Measurements from ENCODE around the gene UHRF2. TPM values are rescaled to one million over a fixed set of nuclear protein-coding genes. Genes with fewer than 3 reads are reported as not detected.
"Not testable (repeated sequence)": the region's sequence is repeated elsewhere in the genome, so short reads cannot be mapped to it uniquely, and the experiment has no call there.

The UHRF2 gene, protein sequence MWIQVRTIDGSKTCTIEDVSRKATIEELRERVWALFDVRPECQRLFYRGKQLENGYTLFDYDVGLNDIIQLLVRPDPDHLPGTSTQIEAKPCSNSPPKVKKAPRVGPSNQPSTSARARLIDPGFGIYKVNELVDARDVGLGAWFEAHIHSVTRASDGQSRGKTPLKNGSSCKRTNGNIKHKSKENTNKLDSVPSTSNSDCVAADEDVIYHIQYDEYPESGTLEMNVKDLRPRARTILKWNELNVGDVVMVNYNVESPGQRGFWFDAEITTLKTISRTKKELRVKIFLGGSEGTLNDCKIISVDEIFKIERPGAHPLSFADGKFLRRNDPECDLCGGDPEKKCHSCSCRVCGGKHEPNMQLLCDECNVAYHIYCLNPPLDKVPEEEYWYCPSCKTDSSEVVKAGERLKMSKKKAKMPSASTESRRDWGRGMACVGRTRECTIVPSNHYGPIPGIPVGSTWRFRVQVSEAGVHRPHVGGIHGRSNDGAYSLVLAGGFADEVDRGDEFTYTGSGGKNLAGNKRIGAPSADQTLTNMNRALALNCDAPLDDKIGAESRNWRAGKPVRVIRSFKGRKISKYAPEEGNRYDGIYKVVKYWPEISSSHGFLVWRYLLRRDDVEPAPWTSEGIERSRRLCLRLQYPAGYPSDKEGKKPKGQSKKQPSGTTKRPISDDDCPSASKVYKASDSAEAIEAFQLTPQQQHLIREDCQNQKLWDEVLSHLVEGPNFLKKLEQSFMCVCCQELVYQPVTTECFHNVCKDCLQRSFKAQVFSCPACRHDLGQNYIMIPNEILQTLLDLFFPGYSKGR
- 73.0 and 77.3 TPM in 2 replicates for total RNA-seq

DNA sequence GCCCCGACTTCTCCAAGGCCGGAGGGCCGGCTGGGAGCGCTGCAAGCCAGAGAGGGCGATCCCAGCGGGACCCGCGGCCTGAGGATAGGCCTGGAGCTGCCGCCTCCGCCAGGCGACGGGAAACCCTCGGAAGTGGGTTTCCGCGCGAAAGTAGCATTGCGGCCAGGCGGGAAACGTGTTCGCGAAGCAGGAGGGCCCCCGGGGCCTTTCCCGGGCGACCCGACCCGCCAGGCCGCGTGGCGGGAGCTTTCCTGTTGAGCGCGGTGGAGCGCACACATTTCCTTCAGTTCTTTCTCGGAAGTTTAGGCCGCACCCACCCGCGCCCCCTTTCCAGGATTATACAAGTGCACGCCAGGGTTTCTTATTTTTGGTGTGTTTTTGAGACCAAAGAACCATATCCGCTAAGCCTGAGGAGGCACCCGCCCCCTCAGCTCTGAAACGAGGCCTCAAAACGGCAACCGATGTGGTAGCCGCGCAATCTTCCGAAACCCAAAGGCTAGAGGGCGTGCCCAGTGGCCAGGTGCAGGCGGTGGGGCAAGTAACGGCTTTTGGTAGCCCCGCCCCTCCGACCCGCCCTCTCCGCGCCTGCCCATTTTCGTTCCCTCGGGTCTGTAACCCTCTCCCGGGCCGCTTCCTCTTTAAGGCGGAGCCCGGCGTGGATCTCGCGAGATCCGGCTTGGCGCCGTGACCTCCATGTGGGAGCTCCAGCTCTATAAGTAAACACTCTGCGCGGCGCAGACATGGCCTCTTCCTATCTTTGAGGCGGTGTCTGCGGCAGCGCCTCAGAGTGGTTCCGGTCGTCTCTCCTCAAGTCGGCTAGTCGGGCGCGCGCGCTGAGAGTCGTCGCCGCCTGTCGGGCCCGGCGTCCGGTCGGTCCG, at the start of gene UHRF2:
TSS of gene UHRF2 (plus strand) at position 713 of the 878 bp plus-strand sequence. CDS start 292 bp downstream, outside the sequence.
- intact Hi-C loops (cut with micrococcal nuclease): loop anchor here (1.0 to 10.0 kb wide), 13 partner anchors 17 to 1564 kb away; partner anchors contain the start of genes JAK2, KDM4C and RIC1
- Mint-ChIP-seq H3K4me3 (peak within 1 kb of the TSS; percentile 89), H3K27me3 (ENCODE audit: insufficient read depth) (no peaks in the 10 kb centered on the region), H3K27ac (peak within 1 kb of the TSS; percentile 92), H3K9me3 (no peaks in the 10 kb centered on the region), H3K36me3 (ENCODE audit: low read depth) (peaks cover 15% of the 10 kb centered on the region), H3K4me1 (ENCODE audit: low read depth) (peaks cover 27% of the 10 kb centered on the region)
- peak; percentile 97 for DNase-seq (ENCODE audit: low spot score)

DNA sequence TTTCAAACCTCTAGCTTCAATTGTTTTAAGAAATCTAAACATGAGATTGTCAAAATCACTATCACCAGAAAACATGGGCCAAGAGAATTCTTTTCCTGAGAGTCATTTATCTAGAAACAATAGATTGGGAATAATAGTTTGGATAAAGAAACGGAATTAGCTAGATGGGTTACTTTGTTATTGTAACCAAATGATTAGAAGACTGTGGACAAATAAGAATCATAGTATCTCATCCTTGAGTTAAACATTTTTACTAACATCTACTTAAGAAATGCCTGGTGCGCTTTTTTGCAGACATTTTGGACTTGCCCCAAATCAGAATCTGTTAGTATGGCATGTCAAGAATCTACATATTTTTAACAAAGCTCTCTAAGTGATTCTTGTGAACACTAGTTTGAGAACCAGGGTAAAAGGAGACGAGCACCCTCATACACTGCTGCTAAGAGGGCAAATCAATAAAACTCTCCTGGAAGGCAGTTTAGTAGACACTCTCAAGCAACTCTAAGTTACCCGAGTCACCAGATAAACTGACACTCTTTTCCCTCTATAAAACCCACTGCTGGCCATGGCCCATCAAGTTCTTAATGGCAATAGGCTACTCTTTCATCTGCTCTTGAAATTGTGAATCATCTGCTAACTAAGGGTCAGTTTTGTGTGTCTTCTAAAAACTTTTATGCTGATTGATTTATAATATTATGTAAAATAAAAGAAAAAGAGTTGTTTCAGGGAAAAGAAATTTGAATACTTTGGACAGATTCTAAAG, 45.7 kb upstream of the UHRF2 start:
- H3K36me3 Mint-ChIP-seq (ENCODE audit: low read depth): no peaks in the 10 kb centered on the region
- peaks cover 2% of the 10 kb centered on the region for H3K27me3 Mint-ChIP-seq (ENCODE audit: insufficient read depth)
- H3K27ac Mint-ChIP-seq: no peak overlapping the region

DNA sequence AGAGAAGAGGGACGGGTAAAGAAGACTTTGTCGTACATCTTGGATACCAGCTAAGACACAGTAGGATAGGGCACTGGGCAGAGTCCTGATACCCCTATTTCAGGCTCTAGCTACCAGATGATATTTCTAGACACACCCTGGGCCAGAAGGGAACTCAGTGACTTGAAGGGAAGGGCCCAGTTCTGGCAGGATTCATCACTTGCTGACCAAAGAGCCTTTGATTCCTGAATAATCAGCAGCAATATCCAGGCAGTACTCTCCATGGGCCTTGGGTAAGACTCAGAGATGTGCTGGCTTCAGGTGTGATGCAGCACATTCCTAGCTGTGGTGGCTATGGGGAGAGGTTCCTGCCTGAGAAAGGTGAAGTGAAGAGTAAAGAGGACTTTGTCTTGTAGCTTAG, 44.2 kb upstream of the UHRF2 start:
- H3K27me3 Mint-ChIP-seq (ENCODE audit: insufficient read depth): no peaks in the 10 kb centered on the region
- intact Hi-C loops (cut with micrococcal nuclease): no loop called here
- H3K27ac Mint-ChIP-seq: no peak overlapping the region
- no peak for DNase-seq (ENCODE audit: low spot score)
- H3K4me3 Mint-ChIP-seq: no peak overlapping the region
- peaks cover 22% of the 10 kb centered on the region for H3K9me3 Mint-ChIP-seq
- H3K4me1 Mint-ChIP-seq (ENCODE audit: low read depth): no peaks in the 10 kb centered on the region
- no peaks in the 10 kb centered on the region for H3K36me3 Mint-ChIP-seq (ENCODE audit: low read depth)

More for the DNA sequence above, 45.7 kb upstream of the UHRF2 start:
- Mint-ChIP-seq H3K4me1 (ENCODE audit: low read depth) (no peaks in the 10 kb centered on the region), H3K9me3 (peaks cover 18% of the 10 kb centered on the region), H3K4me3 (no peak overlapping the region)
- intact Hi-C loops (cut with micrococcal nuclease): no loop called here
- DNase-seq (ENCODE audit: low spot score): no peak

DNA sequence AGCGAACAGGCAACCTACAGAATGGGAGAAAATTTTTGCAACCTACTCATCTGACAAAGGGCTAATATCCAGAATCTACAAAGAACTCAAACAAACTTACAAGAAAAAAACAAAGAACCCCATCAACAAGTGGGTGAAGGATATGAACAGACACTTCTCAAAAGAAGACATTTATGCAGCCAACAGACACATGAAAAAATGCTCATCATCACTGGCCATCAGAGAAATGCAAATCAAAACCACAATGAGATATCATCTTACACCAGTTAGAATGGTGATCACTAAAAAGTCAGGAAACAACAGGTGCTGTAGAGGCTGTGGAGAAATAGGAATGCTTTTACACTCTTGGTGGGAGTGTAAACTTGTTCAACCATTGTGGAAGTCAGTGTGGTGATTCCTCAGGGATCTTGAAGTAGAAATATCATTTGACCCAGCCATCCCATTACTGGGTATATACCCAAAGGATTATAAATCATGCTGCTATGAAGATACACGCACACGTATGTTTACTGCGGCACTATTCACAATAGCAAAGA, 31.5 kb upstream of the UHRF2 start:
- H3K9me3 Mint-ChIP-seq; H3K36me3 Mint-ChIP-seq (ENCODE audit: low read depth); H3K4me3 Mint-ChIP-seq; DNase-seq (ENCODE audit: low spot score); H3K27ac Mint-ChIP-seq; H3K27me3 Mint-ChIP-seq (ENCODE audit: insufficient read depth); intact Hi-C loops (cut with micrococcal nuclease); H3K4me1 Mint-ChIP-seq (ENCODE audit: low read depth): not testable (repeated sequence)

DNA sequence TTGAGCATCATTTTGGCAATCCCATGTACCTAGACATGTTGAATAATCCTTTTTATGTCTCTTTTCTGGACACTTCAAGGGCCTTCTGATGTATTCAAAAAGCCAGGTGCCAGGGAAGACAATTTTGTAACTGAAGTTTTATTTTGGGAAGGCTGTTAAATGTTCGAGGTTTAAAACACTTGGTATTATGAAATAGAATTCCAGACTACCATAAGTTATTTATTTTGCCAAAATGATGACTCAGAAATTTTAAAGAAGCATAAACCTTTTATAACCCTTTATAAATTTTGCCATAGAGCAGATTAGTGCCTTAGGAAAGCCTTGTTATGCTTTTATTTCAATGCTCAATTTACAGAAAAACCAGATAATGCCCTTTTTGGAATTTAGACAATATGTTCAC, 30.3 kb upstream of the UHRF2 start:
- DNase-seq (ENCODE audit: low spot score): no peak
- Mint-ChIP-seq H3K27ac (no peak overlapping the region), H3K4me1 (ENCODE audit: low read depth) (no peaks in the 10 kb centered on the region), H3K27me3 (ENCODE audit: insufficient read depth) (peaks cover 12% of the 10 kb centered on the region), H3K36me3 (ENCODE audit: low read depth) (no peaks in the 10 kb centered on the region), H3K4me3 (no peak overlapping the region), H3K9me3 (peaks cover 6% of the 10 kb centered on the region)
- intact Hi-C loops (cut with micrococcal nuclease): no loop called here

DNA sequence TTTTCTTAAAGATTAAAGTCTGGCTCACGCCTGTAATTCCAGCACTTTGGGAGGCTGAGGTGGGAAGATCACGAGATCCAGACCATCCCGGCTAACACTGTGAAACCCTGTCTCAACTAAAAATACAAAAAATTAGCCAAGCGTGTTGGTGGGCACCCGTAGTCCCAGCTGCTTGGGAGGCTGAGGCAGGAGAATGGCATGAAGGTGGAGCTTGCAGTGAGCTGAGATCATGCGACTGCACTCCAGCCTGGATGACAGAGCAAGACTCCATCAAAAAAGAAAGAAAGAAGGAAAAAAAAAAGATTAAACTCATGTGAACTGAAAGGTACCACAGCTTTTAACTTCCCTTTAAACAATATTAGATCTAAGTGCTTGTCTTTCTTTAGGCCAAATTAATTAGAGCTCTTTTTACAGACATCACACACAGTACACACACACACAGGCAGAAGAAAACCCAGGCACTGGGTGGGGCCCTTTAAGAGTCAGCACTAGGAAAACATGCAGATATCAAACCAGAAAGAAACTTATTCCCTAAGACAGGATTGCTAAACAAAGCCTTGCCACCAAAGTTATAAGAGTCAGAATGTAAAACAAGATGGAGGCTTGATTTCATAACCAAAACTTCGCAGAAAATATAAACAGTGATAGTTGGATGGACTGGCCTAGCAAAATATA, 29.3 kb upstream of the UHRF2 start:
- Mint-ChIP-seq H3K36me3 (ENCODE audit: low read depth) (no peaks in the 10 kb centered on the region), H3K9me3 (peaks cover 6% of the 10 kb centered on the region), H3K27me3 (ENCODE audit: insufficient read depth) (peaks cover 12% of the 10 kb centered on the region), H3K27ac (no peak overlapping the region), H3K4me3 (no peak overlapping the region), H3K4me1 (ENCODE audit: low read depth) (no peaks in the 10 kb centered on the region)
- no peak for DNase-seq (ENCODE audit: low spot score)
- intact Hi-C loops (cut with micrococcal nuclease): no loop called here

DNA sequence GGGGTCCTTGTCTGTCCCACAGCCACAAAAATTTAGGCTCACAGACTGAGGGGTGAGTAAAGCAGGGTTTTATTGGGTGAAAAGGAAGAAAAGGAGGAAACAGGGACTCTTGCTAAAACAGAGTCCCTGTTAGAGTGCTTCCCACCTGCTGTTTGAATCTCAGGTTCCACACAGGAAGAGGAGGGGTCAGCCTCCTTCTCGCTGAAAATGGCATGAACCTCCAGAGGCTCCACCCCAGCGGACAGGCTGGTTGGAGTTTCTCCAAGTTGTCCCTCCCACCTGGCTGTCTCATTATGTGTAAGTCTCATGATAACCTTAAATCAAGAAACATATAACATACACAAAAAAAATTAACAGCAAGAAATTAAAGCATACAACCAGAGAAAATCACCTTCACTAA, 28.3 kb upstream of the UHRF2 start:
- no peak overlapping the region for H3K27ac Mint-ChIP-seq
- no peaks in the 10 kb centered on the region for H3K4me1 Mint-ChIP-seq (ENCODE audit: low read depth)
- H3K36me3 Mint-ChIP-seq (ENCODE audit: low read depth): no peaks in the 10 kb centered on the region
- intact Hi-C loops (cut with micrococcal nuclease): no loop called here
- H3K27me3 Mint-ChIP-seq (ENCODE audit: insufficient read depth): peaks cover 6% of the 10 kb centered on the region
- no peak for DNase-seq (ENCODE audit: low spot score)
- H3K9me3 Mint-ChIP-seq: peaks cover 6% of the 10 kb centered on the region
- H3K4me3 Mint-ChIP-seq: no peak overlapping the region

DNA sequence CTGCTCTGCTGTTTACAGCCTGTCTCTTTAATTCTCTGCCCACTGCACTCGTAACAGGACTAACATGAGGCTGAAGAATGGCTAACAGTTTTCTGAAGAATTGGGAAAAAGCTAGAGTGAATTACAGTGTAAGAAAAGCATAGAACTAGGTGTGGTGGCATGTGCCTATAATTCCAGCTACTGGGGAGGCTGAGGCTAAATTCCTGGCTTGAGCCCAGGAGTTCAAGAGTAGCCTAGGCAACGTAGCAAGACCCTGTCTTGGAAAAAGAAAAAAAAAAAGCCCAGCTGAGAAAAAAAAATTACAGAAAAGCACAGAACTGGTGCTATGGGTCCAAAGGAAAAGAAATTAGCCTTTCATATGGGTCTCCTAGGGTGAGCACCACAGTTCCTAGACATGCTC, 13.9 kb upstream of the UHRF2 start:
- H3K27me3 Mint-ChIP-seq (ENCODE audit: insufficient read depth): peaks cover 4% of the 10 kb centered on the region
- DNase-seq (ENCODE audit: low spot score): no peak
- H3K9me3 Mint-ChIP-seq: peaks cover 4% of the 10 kb centered on the region
- no peak overlapping the region for H3K27ac Mint-ChIP-seq
- no peak overlapping the region for H3K4me3 Mint-ChIP-seq
- H3K4me1 Mint-ChIP-seq (ENCODE audit: low read depth): no peaks in the 10 kb centered on the region
- intact Hi-C loops (cut with micrococcal nuclease): no loop called here
- no peaks in the 10 kb centered on the region for H3K36me3 Mint-ChIP-seq (ENCODE audit: low read depth)

DNA sequence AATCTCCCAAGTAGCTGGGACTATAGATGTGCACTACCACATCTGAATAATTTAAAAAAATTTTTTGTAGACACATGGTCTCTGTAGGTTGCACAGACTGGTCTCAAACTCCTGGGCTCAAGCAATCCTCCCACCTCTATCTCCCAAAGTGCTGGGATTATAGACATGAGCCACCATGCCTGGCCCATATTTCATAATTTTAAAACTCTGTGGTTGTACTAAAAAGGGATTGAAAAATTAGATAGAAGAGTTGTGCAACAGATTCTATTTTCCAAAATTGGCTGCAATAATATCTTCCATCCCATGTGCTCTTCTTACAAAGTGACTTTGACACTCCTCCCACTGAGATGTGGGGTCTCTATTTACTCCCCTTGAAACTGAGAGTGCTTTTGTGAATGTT, 7.6 kb upstream of the UHRF2 start:
- Mint-ChIP-seq H3K27me3 (ENCODE audit: insufficient read depth) (peaks cover 2% of the 10 kb centered on the region), H3K36me3 (ENCODE audit: low read depth) (peaks cover 3% of the 10 kb centered on the region), H3K9me3 (peaks cover 4% of the 10 kb centered on the region), H3K4me1 (ENCODE audit: low read depth) (no peaks in the 10 kb centered on the region), H3K27ac (no peak overlapping the region), H3K4me3 (no peak overlapping the region)
- no peak for DNase-seq (ENCODE audit: low spot score)
- intact Hi-C loops (cut with micrococcal nuclease): no loop called here

DNA sequence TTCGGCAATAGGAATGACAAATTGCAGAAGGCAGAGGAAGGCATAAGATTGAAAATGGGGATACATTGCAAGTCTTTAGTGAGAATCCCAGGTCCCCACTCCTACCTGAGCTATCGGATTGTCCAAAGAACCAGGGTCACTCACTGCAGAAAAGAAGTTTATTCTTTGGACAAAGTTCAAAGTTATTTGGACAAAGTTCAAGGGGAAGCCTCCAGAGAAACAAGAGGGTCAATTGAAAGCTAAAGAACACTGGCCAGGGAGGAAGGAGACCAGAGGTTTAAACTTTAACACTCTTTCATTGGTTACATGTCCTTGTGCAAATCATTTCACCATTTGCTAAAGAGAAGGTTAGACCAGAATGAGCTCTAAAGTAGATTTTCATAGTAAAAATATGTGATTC, 5.2 kb upstream of the UHRF2 start:
- no peaks in the 10 kb centered on the region for H3K9me3 Mint-ChIP-seq
- no peak overlapping the region for H3K27ac Mint-ChIP-seq
- H3K4me1 Mint-ChIP-seq (ENCODE audit: low read depth): no peaks in the 10 kb centered on the region
- no peak overlapping the region for H3K4me3 Mint-ChIP-seq
- peaks cover 2% of the 10 kb centered on the region for H3K27me3 Mint-ChIP-seq (ENCODE audit: insufficient read depth)
- no peak for DNase-seq (ENCODE audit: low spot score)
- peaks cover 3% of the 10 kb centered on the region for H3K36me3 Mint-ChIP-seq (ENCODE audit: low read depth)
- intact Hi-C loops (cut with micrococcal nuclease): no loop called here

DNA sequence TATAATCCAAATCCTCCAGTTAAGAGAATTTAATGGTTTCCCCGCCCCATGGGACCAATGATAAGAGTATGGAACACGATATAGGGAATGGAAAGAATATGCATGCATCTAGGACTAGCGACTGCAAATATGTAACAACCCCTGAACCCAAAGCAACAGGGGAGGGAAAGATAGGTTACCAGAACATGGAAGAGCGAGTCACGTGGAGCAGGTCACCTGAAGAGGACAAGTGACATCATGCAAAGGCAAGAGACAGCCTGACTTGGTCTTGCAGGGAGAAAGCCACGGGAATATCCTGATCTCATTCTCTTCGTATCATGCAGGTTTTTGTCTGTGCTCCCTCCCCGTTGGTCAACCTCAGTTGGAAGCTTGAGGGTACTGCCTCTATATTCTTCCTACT, 4.7 kb upstream of the UHRF2 start:
- no peak overlapping the region for H3K27ac Mint-ChIP-seq
- no peaks in the 10 kb centered on the region for H3K9me3 Mint-ChIP-seq
- H3K4me3 Mint-ChIP-seq: no peak overlapping the region
- no peaks in the 10 kb centered on the region for H3K4me1 Mint-ChIP-seq (ENCODE audit: low read depth)
- peaks cover 3% of the 10 kb centered on the region for H3K36me3 Mint-ChIP-seq (ENCODE audit: low read depth)
- intact Hi-C loops (cut with micrococcal nuclease): no loop called here
- no peak for DNase-seq (ENCODE audit: low spot score)
- peaks cover 2% of the 10 kb centered on the region for H3K27me3 Mint-ChIP-seq (ENCODE audit: insufficient read depth)

Measured in activated T-helper 1 cell treated with anti-CD3 and anti-CD28 coated beads, Interleukin-12 subunit alpha, Interleukin-12 subunit beta, Interleukin-2, Interleukin-4 antibody, amounts not matched to agents 30 ng/mL and 10 ng/mL and 1 ng/mL, durations not matched to agents 14 hours and 24 hours and 36 hours (primary cell).